Pons (tissue), 1 donor: ENCODE measurements around the gene FRMD8.

Source experiments
- DNase-seq: peaks from one replicate; pipeline ENCODE4 v3.0.0-alpha.2; 2016; ENCODE audit warnings: low spot score

Gene FRMD8

DNA sequence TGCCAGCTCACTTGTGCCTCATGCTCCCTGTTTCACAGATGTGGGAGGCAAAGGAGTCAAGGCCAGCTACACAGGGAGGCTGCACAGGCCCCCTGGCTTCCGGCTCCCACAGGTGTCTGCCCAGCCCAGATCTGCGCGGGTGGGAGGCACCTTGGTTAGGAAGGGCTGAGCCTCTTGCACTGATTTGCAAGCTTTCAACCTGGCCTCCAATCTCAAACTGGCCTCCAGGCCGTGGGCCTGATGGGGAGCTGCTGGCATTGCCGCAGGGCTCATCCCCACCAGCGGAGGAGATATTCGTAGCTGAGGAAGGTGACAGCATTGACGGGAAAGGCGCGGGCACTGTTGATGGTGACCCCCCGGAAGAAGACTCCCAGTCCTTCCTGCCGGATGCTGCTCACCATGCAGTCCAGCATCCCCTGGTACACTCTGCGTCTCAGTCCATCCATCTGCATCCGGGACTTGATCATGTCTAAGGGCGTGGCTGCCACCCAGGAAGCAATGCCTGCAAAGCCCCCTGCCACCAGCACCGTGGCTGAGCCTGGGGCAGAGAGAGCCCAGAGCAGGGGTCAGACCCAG is 10.2 kb upstream of the FRMD8 start:
- DNase-seq: no peak

DNA sequence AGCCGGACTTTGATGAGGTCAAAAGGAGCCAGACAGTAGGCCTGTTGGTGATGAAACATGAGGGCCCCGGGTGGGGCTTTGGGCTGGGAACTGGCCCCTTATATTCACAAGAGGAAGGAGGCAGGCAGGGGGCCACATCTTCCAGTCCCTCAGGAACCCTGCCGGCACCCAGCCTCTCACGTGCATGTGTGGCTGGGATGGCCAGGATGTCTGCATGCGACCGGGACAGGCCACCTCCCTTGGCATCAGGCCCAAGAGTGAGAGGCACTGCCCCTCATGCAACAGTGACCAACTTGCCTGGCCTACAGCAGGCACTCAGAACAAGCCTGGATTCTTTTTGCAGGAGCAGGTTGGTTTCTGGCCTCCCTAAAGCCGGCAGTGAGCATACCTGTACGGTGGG is 9.4 kb upstream of the FRMD8 start:
- no peak for DNase-seq

DNA sequence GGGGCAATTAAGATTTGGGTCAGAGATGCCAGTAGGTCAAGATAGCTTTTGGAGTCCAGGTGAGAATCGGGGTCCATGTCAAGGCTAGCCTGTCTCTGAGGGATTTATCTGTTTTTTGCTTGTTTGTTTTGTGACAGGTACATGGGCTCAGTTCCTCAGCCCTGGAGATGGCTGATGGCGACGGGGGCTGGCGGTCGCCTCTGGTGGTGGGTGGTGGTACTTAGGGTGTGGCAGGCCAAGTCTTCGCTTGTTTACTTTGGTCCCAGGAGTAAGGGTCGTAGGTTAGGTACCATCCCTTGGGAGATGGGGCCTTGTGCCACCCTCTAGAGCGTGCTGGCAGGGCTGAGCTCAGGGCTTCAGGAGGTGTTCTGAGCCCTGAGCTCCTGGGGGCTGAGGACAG is 8.7 kb upstream of the FRMD8 start:
- no peak for DNase-seq

DNA sequence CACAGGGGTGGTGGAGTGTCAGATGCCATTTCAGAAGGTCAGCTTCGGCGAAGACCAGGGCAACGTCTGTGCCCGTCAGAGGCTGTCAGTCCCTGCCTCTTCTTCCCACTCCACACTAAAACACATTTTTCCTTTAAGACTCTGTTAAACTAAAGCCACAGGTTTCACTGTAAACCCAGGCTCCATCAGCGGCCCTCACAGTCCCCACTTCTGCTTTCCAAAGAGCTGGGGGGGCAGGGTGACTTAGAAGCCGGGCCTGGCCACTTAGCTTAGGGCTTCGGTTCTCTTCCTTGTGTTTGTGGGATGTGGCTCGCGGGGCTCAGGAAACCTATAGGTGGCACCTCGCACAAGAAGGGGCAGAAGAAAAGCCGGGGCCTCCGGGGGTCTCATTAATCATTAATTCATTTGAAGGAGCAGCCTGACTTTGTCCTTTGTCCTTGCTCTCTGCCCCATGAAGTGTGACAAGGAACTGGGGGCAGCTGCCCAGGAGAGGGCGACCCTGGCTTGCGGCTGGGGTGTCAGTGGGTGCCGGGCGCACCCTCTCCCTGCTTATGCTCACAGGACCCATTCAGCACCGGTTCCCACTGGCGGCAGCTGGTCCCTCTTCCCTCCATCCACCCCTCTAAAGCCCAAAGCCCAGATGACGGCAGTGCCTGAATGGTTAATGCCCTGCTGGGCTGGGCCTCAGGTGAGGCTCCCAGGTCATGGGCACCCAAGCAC is 8.1 kb upstream of the FRMD8 start:
- peak; percentile 33 for DNase-seq

DNA sequence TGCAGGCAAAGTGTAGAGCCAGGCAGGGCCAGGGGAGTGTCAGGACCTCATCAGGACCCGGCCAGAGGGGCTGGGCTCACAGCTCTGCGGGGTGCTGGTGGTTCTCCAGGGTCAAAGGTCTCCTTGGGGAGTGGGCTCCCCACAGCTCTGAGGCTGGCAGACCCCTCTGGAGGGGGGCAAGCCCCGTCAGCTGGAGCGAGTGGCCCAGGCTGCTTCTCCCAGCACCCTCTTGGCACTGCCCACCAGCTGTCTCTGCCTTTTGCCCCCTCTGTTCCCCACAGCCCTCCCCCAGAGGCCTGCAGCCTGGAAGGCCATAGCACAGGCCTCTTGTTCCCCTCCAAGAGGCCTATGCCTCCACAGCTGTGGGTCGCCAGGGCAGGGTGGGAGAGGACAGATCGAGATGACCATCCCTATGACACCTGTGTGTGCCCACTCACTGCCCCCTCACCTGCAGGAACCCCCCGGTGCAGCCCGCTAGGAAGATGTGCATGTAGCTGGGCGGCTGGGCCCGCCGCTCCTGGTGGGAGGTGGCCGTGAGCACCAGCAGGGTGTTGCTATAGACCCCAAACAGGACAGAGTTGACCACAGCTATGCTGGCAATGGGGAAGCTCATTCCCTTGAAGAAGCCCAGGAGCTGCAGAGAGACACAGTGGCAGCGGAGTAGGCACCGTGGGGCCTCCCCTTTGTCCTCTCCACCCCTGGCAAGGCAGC is 7.4 kb upstream of the FRMD8 start:
- DNase-seq: no peak

DNA sequence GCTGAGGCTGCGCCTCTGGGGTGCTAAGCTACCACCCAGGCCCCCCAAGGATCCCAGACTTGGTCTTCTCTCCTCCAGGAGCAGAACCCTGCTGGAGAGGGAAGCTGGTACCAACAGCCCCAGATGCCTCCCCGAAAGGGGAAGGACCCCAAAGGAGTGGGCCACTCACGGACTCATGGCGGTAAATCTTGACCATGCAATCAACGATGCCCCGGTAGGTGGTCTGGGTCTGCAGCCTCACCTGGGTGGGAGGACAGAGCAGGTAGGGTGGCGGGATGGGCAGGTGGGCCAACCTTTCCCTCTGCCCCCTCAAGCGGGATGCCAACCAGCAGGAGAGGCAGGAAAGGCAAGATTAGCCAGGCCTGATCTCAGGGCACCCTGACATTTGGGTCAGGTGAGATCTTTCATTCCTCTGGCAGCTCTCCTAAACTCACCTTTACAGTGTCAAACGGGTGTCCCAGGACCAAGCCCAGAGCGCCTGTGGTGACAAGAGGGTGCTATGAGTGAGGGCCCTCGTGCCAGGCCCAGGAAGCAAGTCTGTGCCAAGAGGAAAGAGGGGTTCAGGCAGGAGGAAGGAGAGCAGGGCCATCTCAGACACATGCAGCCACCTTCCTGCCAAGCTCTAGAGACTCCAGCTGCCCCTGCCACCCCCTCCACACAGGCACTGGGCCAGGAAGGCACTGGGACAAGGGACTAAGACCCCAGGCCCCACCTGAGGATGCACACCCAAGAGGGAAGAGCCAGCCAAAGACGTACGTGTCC is 6.6 kb upstream of the FRMD8 start:
- DNase-seq: no peak

DNA sequence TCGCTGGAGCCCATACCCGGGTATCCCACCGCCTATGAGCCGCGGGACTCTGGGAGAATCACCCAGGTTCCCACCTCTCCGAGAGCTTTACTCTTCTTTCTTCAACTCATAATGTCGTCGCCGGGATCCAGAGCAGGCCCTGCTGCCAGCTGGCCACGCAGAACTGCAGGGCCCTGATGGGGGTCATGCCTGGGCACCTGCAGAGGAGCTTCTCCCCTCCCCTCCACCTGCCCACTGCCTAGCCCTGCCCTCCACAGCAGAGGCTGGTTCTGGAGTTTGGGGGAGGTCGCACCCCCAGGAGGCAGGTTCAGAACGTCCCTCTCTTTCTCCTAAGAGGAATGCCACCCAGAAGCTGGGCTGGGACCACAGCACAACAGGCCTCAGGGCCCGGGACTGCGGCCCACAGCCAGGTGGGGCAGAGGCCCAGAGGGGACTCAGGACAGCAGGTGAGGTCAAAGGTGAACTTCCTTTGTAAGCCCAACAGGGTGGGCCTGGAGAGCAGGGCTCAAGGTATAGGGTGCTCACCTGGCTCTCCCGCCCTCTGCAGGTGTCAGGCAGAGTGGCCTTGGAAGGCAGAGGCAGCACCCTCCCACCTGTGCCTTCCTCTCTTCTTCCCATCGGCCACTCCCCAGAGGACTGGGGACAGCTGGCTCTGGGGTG is 5.8 kb upstream of the FRMD8 start:
- DNase-seq: no peak

DNA sequence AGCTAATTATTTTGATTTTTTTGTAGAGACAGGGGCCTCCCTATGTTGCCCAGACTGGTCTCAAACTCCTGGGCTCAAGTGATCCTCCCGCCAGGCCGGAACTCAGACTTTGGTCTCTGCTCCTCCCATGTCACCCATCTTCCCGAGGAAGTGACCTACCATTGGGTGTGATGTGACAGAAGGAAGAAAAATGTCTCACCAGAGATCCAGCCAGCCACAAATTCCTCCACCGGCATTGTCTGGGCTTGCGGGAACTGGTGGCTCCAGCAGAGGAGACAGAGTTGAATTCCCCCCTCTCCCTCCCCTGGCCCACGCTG is 4.8 kb upstream of the FRMD8 start:
- DNase-seq: no peak

DNA sequence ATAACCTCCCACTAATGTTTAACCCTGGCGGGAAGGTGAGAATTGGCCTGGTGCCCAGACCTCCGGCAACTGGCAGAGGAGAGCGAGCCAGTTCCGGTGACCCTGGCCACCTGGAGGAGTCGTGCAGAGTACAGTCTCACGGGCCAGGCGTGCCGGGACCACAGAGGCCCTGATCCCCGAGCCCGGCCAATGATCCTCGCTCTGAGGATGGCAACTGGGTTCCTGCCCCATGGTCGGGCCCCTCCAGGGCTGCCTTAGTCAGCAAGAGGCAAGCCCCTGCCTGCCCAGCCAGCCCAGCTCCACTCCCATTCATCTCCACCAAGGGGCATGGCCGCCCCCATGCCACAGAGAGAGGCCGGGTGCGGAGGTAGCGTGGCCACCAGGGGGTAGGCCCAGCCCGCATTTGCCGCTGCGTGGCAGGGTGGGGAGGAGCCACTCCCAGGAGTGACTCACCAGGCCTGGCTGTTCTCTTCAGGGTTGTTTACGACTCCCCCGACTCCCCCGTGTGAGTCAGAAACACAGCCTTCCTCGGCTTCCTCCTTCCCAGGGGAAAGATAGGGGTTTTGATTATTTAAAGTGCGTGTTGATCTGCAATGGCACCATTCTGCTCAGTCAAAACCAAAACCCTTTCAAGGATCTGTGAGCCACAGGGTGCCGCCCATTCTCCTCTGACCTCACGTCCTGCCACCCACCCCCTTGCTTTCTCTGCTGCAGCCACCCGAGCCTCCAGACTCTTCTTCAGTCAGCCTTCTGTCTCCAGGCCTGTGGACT is 4.2 kb upstream of the FRMD8 start, which contains the start of gene SLC25A45:
TSS of gene SLC25A45 (minus strand) at position 614 of the 771 bp plus-strand sequence. CDS start 695 bp downstream, outside the sequence.
- DNase-seq: peak; percentile 92

DNA sequence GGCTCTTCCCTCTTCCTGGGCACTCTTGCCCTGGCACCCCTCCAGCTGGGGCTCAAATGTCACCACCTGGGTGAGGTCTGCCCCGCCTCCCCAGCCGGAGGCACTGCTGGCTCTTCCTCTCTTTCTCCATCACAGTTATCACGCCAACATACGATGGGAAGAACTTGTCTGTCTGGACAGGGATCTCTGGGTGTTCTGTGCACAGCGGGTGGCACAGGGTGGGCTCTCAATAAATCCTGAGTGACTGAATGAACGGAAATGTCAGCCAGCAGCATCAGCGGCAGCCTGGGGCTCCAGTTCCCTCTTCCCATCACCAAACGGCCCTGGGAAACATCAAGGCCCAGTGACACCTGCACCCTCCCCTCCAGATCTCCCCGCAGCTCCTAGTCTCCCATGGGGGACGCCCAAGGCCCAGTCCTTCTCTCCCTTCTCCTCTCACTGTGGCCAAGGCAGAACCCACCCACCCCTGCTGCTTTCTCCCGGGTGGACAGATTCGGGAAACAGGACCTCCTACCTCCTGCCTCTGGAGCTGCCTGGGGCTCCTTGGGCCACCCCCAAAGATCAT is 3.6 kb upstream of the FRMD8 start:
- no peak for DNase-seq

DNA sequence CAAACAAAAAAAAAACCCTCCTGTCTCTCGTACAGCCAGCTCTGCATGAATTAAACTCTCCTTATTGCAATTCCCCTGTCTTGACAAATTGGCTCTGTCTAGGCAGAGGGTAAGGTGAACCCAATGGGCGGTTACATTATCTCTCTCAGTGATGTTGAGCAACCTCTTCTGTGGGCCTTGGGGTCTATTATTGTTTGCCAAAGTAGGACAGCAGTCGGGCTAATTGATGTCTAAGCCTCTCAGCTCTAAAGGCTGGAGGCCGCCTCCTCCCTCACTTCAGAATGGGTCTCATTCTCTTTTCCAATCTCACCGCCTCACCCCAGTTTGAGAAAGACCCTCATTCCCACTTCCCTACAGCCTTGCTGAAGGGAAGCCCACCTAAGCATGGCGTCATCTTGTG is 2.7 kb upstream of the FRMD8 start:
- no peak for DNase-seq

DNA sequence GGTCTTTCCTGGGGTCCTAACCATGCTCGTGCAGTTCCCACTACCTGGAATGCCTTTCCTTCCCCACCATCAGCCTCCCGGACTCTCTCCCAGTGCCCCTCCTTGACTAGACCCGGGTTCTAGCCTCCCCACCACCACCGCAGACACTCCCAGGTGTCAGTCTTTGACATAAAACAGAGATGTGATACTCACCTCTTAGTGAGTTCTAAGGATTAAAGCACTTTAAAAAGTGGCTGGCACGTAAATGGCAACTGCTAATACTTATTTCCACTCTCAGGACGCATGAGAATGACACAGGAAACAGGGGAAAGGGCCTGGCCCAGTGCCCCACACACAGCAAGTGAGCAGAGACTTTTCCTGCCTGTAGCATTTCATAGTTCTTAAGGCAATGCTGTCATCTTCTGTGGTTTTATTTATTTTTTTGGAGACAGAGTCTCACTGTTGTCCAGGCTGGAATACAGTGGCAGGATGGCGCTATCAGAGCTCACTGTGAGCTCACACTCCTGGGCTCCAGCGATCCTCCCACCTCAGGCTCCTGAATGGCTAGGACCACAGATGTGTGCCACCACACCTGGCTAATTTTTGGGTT is 2.0 kb upstream of the FRMD8 start:
- DNase-seq: no peak

DNA sequence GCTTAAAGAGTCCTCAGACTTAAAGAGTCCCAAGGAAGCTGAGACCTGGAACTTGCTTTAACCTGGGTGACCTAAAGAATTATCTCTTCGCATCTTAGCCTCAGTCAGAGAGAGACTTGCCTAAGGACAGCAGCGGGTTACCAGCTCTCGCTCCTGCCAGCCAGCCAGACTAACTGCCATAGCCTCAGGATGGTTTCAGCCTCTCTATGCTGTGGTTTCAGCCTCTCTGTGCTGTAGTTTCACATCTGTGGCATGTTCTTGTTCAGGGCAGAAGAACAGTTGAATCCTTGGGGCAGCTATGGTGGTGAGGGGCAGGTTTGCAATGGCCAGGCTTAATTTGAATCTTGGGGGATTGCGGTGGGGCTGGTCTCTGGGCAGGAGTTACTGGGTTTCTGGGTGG is 2.3 kb downstream of the FRMD8 start:
- no peak for DNase-seq

DNA sequence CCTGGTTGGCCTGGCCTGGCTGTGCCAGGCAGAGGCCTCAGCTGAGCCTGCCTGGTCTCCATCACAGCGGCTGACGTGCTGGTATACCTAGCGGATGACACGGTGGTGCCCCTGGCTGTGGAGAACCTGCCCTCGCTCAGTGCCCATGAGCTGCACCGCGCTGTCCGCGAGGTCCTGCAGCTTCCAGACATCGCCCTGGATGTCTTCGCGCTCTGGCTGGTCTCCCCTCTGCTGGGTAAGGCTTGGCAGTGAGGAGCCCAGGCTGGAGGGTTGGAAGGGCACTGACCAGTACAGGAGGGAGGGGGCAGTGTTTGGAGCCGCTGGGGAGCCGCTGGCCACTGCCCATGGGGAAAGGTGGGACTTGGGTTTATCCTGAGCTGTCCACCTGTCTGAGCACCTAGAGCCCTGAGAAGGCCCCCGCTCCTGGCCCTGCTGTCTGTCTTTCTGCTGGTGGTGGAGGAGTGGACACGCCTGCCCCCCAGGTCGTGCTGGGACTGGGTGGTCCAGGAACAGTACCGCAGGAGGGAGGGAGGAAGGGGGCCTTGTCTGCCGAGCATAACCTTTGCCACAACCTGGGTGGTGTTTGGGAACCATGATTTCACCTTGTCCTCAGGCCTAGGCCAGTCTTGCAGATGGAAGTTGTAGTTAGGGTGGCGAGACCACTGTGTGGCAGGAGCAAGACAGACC is 3.0 kb downstream of the FRMD8 start:
- DNase-seq: no peak

DNA sequence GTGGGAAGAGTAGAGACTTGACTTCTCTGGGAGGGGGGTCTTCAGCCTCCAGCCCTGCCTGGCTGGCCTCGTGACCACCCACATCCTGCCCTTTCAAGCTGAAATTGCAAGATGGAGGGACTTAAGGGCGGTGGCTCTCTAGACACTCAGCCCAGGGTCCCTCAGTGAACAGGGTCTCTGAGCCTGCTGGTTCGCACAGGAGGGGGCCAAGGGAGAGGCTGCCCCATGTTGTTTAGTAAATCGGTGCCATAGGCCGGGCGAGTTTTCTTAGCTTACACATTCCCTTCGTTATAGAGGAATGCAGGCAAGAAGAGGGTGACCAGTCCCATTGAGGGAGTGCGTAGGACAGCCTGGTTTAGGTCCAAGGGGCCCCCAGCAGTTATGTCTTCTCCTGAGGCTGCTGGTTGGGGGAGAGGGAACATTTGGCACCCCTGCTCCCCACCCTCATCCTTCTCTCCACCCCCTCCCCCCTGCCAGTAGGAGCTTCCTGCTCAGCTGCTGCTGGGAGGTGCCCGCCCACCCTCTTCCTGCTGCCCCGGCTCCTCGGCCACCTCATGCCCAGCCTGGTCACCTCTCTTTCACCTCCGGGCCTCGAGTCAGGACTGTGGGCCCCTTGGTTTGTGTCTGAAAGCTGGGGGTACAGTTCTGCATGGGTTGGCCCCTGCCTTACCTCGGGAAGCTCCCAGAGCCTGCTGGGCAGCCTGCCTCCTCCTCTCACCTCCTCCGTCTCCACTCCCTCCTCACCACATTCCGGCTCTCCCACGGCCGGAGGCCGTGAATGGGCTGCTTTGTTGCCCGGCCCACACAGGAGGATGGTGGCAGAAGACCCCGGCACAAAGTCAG is 3.9 kb downstream of the FRMD8 start:
- no peak for DNase-seq

DNA sequence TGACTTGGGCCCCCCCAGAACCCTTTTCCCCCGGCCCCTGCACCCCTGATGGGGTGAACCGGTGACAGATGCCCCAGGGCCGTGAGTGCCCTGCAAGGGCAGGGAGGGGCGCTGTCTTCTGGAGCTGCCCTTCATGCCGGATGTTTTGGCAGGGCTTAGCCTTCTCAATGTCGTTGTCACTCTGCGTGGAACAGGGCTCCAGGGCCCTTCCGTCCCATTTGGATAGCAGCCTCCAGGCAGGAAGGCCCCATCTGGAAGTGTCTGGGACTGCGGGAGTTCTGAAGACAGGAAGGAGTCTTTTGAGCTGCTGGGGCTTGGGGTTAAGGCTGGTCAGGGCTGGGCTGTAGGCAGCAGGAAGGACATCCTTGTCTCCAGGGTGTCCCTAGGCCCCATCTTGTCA is 4.6 kb downstream of the FRMD8 start:
- DNase-seq: no peak

DNA sequence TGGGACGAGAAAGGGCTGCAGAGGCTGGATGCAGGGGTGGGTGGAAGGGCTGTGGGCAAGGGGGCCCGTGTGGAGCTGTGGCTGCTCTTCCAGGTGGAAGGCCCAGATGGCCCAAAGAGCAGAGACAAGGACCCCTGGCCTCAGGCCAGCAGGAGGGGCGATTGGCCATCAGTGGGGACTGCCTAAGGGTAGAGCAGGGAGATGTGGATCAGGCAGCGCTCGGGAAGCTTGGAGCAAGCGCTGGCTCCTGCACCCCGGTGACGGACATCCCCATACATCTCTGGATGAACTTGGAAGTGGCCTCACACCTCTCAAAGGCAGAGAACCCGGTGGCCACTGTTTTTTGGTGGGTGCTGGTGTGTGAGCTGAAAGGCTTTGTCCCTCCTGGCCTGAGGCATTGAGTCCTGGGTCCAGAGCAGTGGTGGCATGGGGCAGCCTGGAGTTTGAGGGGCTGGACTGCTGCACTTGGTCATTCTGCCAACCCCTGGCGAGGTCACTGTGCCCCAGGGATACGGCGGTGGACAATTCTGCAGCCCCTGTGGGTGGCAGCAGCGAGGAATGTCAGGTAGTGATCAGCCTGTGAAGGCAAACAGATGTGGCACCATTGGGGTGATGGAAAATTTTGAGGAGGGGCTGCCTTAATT is 5.9 kb downstream of the FRMD8 start:
- DNase-seq: no peak

DNA sequence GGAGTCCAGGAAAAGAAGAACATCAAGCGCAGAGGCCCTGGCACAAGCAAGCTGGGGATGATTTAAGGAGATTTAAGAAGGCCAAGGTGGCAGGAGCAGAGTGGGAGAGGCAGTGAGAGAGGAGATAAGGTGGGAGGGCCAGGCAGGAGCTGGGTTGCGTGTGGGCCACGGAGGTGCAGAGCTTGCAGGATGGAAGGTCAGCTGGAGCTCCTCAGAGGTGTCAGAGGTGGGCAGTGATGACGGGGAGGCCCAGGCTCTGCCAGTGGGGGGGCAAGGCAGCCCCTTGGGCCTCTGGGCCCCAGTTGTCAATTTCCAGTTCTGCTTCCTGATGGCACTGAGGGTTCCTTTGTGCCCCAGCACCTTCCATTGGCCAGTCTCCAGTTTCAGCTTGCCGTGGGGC is 6.5 kb downstream of the FRMD8 start:
- DNase-seq: no peak
